ENCODE measurements around the gene PHRF1.

The PHRF1 gene

GRCh38 chr11:613369-613968 lies 37.2 kb downstream of the PHRF1 start:
- H3K27me3 ChIP-seq (replicated peaks in 2 of 5; ENCODE audit: control insufficient read depth in 4 of 5, insufficient read depth in 5 of 5, low read length in 4 of 5), result no peaks in the 10 kb centered on the region
- 94% methylated on average over 21 of the region's 36 CpGs for WGBS (ENCODE audit: insufficient coverage)
- POLR2A ChIA-PET, result interaction anchor here (1.0 kb wide), 1 partner anchor 26 kb away, joined by 3 read pairs; no protein-coding TSS in a partner anchor
- no peaks in the 10 kb centered on the region for H3K9me3 ChIP-seq (ENCODE audit: control extremely low read depth in 1 of 5, control insufficient read depth in 4 of 5, insufficient read depth in 2 of 5, low read depth in 1 of 5, low read length in 4 of 5)
- CTCF ChIA-PET, result interaction anchor here (1.1 to 2.1 kb wide), 3 partner anchors 9 to 57 kb away, joined by 3 to 8 read pairs (median 5); no protein-coding TSS in a partner anchor
- peaks cover 0 to 31% (median 23%) of the 10 kb centered on the region in 4 experiments for H3K4me1 ChIP-seq (ENCODE audit: control extremely low read depth in 1 of 4, control insufficient read depth in 4 of 4, insufficient read depth in 4 of 4, low read length in 3 of 4)
- peak overlapping the region in 1 of 2 experiments; percentile 49 for H3K27ac ChIP-seq (ENCODE audit: insufficient read depth in 1 of 2, low read depth in 1 of 2, low read length in 2 of 2, poor library complexity in 1 of 2, severe bottlenecking in 2 of 2)
- no peak overlapping the region for H3K4me3 ChIP-seq (ENCODE audit: control insufficient read depth in 1 of 7, extremely low read depth in 1 of 7, insufficient read depth in 4 of 7, low read depth in 2 of 7, low read length in 6 of 7)
- peak; percentile 42 to 75 (median 50) for DNase-seq
- peaks cover 5 to 59% (median 42%) of the 10 kb centered on the region in 4 experiments for H3K36me3 ChIP-seq (ENCODE audit: control insufficient read depth in 4 of 4, insufficient read depth in 4 of 4, low read length in 3 of 4)

GRCh38 chr11:614021-614622 lies 37.9 kb downstream of the PHRF1 start:
- peaks cover 5 to 57% (median 36%) of the 10 kb centered on the region in 4 experiments for H3K36me3 ChIP-seq (ENCODE audit: control insufficient read depth in 4 of 4, insufficient read depth in 4 of 4, low read length in 3 of 4)
- H3K9me3 ChIP-seq (ENCODE audit: control extremely low read depth in 1 of 5, control insufficient read depth in 4 of 5, insufficient read depth in 2 of 5, low read depth in 1 of 5, low read length in 4 of 5), result no peaks in the 10 kb centered on the region
- no peaks in the 10 kb centered on the region for H3K27me3 ChIP-seq (replicated peaks in 2 of 5; ENCODE audit: control insufficient read depth in 4 of 5, insufficient read depth in 5 of 5, low read length in 4 of 5)
- H3K4me1 ChIP-seq (ENCODE audit: control extremely low read depth in 1 of 4, control insufficient read depth in 4 of 4, insufficient read depth in 4 of 4, low read length in 3 of 4), result peaks cover 0 to 31% (median 23%) of the 10 kb centered on the region in 4 experiments
- 95% methylated on average over 8 of the region's 14 CpGs for WGBS (ENCODE audit: insufficient coverage)
- H3K27ac ChIP-seq (ENCODE audit: insufficient read depth in 1 of 2, low read depth in 1 of 2, low read length in 2 of 2, poor library complexity in 1 of 2, severe bottlenecking in 2 of 2), result peak overlapping the region in 1 of 2 experiments; percentile 14
- POLR2A ChIA-PET, result no interaction called here
- peak overlapping the region in 1 of 7 experiments; percentile 11 for H3K4me3 ChIP-seq (ENCODE audit: control insufficient read depth in 1 of 7, extremely low read depth in 1 of 7, insufficient read depth in 4 of 7, low read depth in 2 of 7, low read length in 6 of 7)
- no peak for DNase-seq
- CTCF ChIA-PET, result interaction anchor here (0.5 to 2.1 kb wide), 4 partner anchors 10 to 67 kb away, joined by 3 to 5 read pairs (median 3); no protein-coding TSS in a partner anchor

DNA sequence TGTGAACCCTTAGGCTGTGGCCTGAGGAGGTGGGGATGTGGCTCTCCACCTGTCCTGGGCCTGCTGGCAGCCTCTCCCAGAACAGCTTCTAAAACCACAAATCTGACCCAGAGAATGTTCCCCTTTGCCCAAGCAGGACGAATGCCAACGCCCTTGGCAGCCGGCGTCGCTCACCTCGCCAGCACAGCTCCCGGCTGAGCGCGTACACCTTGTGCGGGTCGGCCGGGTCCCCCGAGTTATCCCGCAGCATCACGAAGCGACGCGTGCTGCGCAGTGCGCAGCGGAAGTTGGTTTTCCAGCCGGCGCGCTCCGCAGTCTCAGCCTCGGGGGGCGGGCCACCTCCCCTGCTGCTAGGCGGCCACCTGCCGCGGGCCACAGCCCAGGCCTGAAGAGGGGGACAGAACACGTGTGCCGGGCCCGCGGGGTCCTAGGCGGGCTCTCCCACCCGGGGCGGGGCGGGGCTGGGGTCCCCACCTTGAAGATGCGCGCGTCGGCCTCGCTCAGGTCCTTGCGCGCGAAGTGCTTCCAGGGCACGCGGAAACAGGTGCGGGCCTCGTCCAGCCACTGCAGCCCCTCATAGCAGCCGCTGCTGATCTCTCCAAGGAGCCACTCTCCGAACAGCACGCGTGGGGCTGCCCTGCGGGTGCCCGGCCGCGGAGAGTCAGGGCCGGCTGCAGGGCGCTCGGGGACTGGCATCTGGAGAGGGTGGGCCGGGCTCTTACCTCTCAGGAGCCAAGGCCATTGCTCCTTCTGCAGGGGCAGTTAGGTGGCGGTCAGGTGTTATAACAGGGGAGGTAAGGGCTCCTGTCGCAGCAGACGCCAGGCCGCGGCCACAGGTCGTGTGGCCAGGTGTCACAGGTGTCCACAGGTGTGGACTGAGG lies 38.6 kb downstream of the PHRF1 start:
- CTCF ChIA-PET, result interaction anchor here (0.5 to 1.1 kb wide), 3 partner anchors 11 to 68 kb away, joined by 3 read pairs; no protein-coding TSS in a partner anchor
- H3K36me3 ChIP-seq (ENCODE audit: control insufficient read depth in 4 of 4, insufficient read depth in 4 of 4, low read length in 3 of 4), result peaks cover 5 to 51% (median 33%) of the 10 kb centered on the region in 4 experiments

GRCh38 chr11:615504-616319 lies 39.4 kb downstream of the PHRF1 start, which contains the start of gene IRF7:
TSS of gene IRF7 (minus strand) at chr11:615950. CDS start at chr11:615364, 586 bp downstream.
- Histone ChIP-seq H3K27me3 (replicated peaks in 2 of 5; ENCODE audit: control insufficient read depth in 4 of 5, insufficient read depth in 5 of 5, low read length in 4 of 5) (no peaks in the 10 kb centered on the region), H3K36me3 (ENCODE audit: control insufficient read depth in 4 of 4, insufficient read depth in 4 of 4, low read length in 3 of 4) (peaks cover 2 to 42% (median 27%) of the 10 kb centered on the region in 4 experiments), H3K27ac (ENCODE audit: insufficient read depth in 1 of 2, low read depth in 1 of 2, low read length in 2 of 2, poor library complexity in 1 of 2, severe bottlenecking in 2 of 2) (peak within 1 kb of the TSS; percentile 50 to 85), H3K4me3 (ENCODE audit: control insufficient read depth in 1 of 7, extremely low read depth in 1 of 7, insufficient read depth in 4 of 7, low read depth in 2 of 7, low read length in 6 of 7) (peak within 1 kb of the TSS; percentile 64 to 86 (median 80)), H3K9me3 (ENCODE audit: control extremely low read depth in 1 of 5, control insufficient read depth in 4 of 5, insufficient read depth in 2 of 5, low read depth in 1 of 5, low read length in 4 of 5) (no peaks in the 10 kb centered on the region), H3K4me1 (ENCODE audit: control extremely low read depth in 1 of 4, control insufficient read depth in 4 of 4, insufficient read depth in 4 of 4, low read length in 3 of 4) (peaks cover 0 to 31% (median 23%) of the 10 kb centered on the region in 4 experiments)
- CTCF ChIA-PET, result interaction anchor here (0.6 kb wide), 1 partner anchor 32 kb away, joined by 5 read pairs; no protein-coding TSS in a partner anchor
- WGBS (ENCODE audit: insufficient coverage), result 1% methylated on average over 44 of the region's 66 CpGs
- DNase-seq, result peak; percentile 95 to 98 (median 98)
- POLR2A ChIA-PET, result interaction anchor here (0.5 to 0.9 kb wide), 4 partner anchors 23 to 115 kb away, joined by 3 to 6 read pairs (median 4); partner anchors contain the start of gene PHRF1

More for the DNA sequence above, 38.6 kb downstream of the PHRF1 start:
- no peaks in the 10 kb centered on the region for H3K9me3 ChIP-seq (ENCODE audit: control extremely low read depth in 1 of 5, control insufficient read depth in 4 of 5, insufficient read depth in 2 of 5, low read depth in 1 of 5, low read length in 4 of 5)
- POLR2A ChIA-PET, result no interaction called here
- 75% methylated on average over 60 of the region's 68 CpGs for WGBS (ENCODE audit: insufficient coverage)
- H3K27me3 ChIP-seq (replicated peaks in 2 of 5; ENCODE audit: control insufficient read depth in 4 of 5, insufficient read depth in 5 of 5, low read length in 4 of 5), result no peaks in the 10 kb centered on the region
- H3K4me1 ChIP-seq (ENCODE audit: control extremely low read depth in 1 of 4, control insufficient read depth in 4 of 4, insufficient read depth in 4 of 4, low read length in 3 of 4), result peaks cover 0 to 31% (median 23%) of the 10 kb centered on the region in 4 experiments
- DNase-seq, result peak in 1 of 3 donors; percentile 13
- peak overlapping the region; percentile 50 to 85 for H3K27ac ChIP-seq (ENCODE audit: insufficient read depth in 1 of 2, low read depth in 1 of 2, low read length in 2 of 2, poor library complexity in 1 of 2, severe bottlenecking in 2 of 2)
- H3K4me3 ChIP-seq (ENCODE audit: control insufficient read depth in 1 of 7, extremely low read depth in 1 of 7, insufficient read depth in 4 of 7, low read depth in 2 of 7, low read length in 6 of 7), result peak overlapping the region; percentile 64 to 86 (median 80)

DNA sequence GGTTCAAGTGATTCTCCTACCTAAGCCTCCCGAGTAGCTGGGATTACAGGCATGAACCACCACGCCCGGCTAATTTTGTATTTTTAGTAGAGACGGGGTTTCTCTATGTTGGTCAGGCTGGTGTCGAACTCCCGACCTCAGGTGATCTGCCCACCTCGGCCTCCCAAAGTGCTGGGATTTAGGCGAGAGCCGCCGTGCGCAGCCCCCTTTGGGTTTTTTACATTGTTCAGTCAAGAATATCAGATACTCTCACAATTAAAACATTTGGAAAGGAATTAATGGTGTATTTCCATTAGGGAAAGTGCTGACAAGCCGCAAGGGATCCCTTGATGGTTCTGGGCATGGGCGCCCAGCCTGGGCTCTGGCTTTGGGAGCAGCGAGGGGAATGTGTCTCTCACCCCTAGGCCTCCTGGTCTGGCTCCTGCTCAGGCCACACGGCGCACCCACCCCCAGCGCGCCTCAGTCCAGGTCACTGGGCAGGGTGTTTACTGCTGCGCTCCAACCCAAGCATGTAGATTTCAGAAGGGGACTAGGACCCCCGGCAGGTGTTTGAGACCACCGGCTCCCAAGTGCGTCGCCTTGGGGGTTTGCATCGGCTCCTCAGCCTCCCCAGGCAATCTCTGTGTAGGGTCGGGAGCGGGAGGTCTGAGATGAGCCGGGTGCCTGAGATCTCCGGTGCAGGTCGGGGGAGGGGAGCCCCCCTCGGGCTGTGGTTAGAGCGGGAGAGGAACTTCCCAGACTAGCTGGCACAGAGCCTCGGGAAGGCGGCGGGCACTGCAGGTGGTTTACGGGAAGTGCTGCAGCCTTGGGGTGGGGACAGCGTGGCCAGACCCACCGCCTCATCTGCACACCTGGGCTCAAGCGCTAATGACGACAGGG lies 40.3 kb downstream of the PHRF1 start:
- Histone ChIP-seq H3K36me3 (ENCODE audit: control insufficient read depth in 4 of 4, insufficient read depth in 4 of 4, low read length in 3 of 4) (peaks cover 0 to 34% (median 19%) of the 10 kb centered on the region in 4 experiments), H3K4me3 (ENCODE audit: control insufficient read depth in 1 of 7, extremely low read depth in 1 of 7, insufficient read depth in 4 of 7, low read depth in 2 of 7, low read length in 6 of 7) (peak overlapping the region; percentile 64 to 86 (median 80)), H3K27ac (ENCODE audit: insufficient read depth in 1 of 2, low read depth in 1 of 2, low read length in 2 of 2, poor library complexity in 1 of 2, severe bottlenecking in 2 of 2) (peak overlapping the region in 1 of 2 experiments; percentile 85), H3K4me1 (ENCODE audit: control extremely low read depth in 1 of 4, control insufficient read depth in 4 of 4, insufficient read depth in 4 of 4, low read length in 3 of 4) (peaks cover 0 to 31% (median 23%) of the 10 kb centered on the region in 4 experiments), H3K27me3 (replicated peaks in 2 of 5; ENCODE audit: control insufficient read depth in 4 of 5, insufficient read depth in 5 of 5, low read length in 4 of 5) (no peaks in the 10 kb centered on the region), H3K9me3 (ENCODE audit: control extremely low read depth in 1 of 5, control insufficient read depth in 4 of 5, insufficient read depth in 2 of 5, low read depth in 1 of 5, low read length in 4 of 5) (no peaks in the 10 kb centered on the region)
- no peak for DNase-seq
- 48% methylated on average over 31 of the region's 39 CpGs for WGBS (ENCODE audit: insufficient coverage)
- ChIA-PET POLR2A (interaction anchor here (0.5 to 0.9 kb wide), 4 partner anchors 24 to 114 kb away, joined by 3 to 6 read pairs (median 4); partner anchors contain the start of gene PHRF1), CTCF (interaction anchor here (0.6 kb wide), 1 partner anchor 32 kb away, joined by 5 read pairs; no protein-coding TSS in a partner anchor)

All from common myeloid progenitor, CD34-positive (primary cell).